ENCODE results near the gene APP.
"Not testable (repeated sequence)": the region's sequence is repeated elsewhere in the genome, so short reads cannot be mapped to it uniquely, and the experiment has no call there.

Gene APP

DNA sequence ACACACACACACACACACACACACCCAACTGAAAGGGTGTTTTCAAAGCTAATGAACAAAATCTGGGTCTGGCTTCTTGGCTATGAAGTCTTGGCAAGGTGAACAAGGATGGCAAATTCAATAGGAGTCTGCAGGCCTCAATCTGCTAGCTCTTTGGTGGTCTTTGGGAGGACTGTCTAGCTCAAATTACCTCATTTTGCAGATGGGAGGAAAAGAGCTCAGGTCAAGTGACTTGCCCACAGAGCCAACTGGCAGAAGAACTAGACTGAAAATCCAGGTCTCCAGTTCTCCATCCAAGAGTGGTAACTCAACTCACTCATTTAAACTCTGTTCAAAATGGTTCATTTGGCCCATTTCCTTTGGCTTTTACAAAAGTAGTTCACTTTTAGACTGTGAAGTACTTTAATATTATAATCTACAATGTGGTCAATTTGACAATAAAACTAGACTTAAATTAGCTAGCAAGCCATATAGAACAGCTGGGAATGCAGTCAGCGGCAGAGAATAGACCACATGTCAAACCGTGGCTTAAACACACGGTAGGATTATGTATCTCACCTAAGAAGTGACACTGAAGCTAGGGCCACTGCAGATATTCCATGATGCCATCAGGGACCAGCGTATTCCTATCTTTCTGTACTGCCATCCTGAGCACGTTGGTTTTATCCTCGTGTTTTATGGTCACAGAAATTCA is 112.9 kb downstream of the APP start:
- no peak for DNase-seq

GRCh38 chr21:26055841-26056264 is 114.7 kb downstream of the APP start:
- DNase-seq: no peak

GRCh38 chr21:26055010-26055409 is 115.6 kb downstream of the APP start:
- no peak for DNase-seq

GRCh38 chr21:26052057-26052456 is 118.5 kb downstream of the APP start:
- no peak for DNase-seq

DNA sequence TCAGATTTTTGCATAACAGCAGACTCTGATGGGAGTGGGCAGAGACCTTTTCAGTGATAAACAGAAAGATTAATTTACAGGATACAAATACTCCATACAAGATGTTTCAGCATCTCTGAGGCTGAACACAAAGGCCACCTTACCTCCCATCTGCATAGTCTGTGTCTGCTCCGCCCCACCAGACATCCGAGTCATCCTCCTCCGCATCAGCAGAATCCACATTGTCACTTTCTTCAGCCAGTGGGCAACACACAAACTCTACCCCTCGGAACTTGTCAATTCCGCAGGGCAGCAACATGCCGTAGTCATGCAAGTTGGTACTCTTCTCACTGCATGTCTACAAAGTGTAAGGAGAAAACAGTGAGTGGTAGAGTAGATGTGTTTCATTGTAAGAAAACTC is 119.7 kb downstream of the APP start:
- no peak for DNase-seq

DNA sequence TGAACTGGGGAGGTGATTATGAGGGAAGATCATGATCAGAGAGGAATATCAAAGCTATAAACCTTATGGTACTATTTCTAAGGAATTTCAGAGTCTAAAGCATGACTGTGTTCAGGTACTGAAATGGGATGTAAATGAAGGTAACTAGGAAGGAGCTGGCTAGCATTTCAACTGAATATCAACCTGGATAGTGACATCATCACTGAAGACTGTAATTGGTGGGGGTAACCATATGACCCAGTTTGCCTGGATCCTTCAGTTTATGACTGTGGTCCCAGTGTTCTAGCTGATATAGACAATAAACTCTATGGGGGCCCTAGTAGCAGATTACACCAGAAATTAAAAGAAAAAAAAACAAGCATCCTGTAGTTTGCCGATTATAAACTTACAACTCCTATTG is 120.8 kb downstream of the APP start:
- no peak for DNase-seq

GRCh38 chr21:26047279-26047967 is 123.1 kb downstream of the APP start:
- no peak for DNase-seq

GRCh38 chr21:26043891-26044290 is 126.7 kb downstream of the APP start:
- no peak for DNase-seq

DNA sequence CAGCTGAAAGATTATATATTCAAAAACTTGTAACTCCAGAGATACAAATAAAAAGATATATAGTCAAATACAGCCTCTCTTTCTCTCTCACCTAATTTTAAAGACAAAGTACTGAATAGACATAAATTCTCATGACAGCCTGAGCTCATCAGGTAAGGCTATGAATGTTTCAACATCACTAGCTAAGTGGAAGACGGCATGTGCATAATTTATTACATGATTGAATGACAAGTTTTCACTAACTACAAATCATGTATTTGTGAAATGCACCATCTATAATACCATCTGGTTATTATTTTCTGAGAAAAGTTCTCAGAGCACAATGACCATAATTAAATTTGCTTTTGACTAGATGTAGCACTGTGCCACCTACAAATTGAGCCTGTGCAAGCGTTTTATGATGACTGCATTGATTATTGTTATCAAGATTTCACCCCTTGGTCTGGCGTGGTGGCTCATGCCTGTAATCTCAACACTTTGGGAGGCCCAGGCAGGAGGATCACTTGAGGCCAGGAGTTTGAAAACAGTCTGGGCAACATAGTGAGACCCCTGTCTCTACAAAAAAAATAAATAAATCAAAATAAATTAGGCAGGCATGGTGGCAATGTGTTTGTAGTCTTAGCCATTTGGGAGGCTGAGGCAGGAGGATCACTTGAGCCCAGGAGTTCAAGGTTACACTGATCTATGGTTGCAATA is 128.2 kb downstream of the APP start:
- DNase-seq: no peak

DNA sequence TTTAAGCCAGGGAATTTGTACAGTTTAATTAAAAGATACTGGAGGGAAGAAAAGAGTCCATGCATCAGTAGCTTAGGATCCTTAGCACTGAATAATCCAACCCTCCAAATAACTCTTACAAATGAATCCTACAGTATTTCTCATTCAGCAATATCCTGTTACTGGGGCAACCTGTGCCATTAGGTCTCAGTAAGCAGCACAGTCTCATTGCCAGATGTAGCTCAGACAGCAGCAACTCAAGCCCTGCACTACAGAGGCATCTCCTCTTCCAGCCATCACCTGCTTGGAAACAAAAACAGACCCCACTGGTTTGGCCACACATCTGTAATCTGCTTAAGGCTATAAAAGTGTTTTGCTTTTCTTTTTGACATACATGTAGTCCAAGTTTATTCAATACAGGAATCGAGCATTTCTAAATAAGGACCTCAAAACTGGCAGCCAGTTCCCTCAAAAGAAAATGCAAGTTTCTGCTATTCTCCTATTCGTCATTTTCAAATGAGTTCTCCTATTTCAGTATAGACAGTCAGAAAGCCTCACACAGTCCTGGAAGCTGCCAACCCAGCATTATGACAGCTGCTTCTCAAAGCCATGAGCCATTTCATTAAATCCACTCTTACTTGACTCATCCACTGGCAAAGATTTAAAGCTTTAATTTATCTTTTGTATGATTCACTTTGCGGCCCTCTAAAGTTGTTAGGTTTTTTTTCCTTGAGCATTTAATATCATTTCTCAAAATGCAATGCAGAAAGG is 129.0 kb downstream of the APP start:
- no peak for DNase-seq

- no peak for DNase-seq
Observed at GRCh38 chr21:26036916-26037315, 133.7 kb downstream of the APP start.

DNA sequence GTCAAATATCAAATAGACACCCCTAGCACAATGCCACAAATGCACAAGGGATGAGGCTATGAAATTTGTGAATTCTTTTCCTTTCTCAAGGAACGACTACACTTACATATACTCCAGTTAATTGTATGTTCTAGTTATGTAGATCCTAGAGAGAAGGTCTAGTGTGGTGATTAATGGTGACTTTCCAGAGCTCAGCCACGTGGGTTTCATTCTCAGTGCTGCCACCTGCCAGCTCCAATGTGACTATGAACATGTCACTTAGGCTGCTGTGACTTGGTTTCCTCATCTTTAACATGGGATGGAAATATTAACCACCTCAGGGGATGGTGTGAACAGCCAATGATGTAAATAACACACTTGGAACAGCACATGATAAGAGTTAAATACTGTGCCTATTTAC is 138.3 kb downstream of the APP start:
- DNase-seq: no peak

DNA sequence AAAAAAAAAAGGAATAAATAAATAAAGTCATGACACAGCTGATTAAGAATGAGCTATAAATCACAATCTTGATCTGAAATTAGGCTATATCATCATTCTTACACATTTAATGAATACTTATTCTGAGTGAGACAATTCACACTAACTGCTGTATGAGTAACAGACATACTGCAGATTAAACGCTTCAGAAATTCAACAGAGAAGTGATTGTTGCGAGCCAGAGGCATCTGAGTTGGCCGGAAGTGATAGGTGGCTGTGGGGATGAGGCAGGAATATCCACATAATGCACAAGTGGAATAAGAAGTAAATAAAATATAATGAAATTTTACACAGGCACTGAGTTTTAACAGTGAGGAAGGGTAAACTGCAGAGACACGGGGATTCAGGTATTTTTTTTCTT is 142.4 kb downstream of the APP start:
- DNase-seq: no peak

- DNase-seq: no peak
Observed at GRCh38 chr21:26027696-26028095, 142.9 kb downstream of the APP start.

GRCh38 chr21:26025536-26026512 is 144.7 kb downstream of the APP start:
- DNase-seq: no peak

DNA sequence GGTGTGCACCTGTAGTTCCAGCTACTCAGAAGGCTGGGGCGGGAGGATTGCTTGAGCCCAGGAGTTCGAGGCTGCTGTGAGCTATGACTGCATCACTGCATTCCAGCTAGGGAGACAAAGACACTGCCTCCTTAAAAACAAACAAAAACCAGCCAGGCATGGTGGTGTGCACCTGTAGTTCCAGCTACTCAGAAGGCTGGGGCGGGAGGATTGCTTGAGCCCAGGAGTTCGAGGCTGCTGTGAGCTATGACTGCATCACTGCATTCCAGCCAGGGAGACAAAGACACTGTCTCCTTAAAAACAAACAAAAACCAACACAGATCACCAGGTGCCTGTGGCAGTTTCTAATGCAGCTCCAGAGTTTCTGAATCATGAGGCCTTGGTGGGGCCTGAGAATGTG is 147.2 kb downstream of the APP start:
- DNase-seq: not testable (repeated sequence)

- DNase-seq: not testable (repeated sequence)
Observed at GRCh38 chr21:26022598-26023337, 147.8 kb downstream of the APP start.

DNA sequence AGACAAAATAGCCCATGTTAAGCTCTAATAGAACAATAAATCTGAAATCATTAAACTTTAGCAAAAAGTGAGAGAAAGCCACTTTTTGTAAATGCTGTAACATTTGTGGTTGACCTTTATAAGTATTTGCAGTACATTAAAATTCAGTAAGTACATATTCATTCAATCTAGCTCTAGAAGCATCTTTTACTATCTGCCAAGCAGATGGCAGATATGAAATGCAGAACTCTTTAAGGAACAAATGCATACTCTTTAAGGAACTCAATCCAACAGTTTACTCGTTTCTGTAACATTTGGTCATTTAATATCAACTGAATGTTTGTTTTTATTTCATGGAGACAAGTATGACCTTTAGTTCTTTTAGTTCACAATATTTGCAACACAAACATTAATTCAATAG is 150.1 kb downstream of the APP start:
- no peak for DNase-seq

DNA sequence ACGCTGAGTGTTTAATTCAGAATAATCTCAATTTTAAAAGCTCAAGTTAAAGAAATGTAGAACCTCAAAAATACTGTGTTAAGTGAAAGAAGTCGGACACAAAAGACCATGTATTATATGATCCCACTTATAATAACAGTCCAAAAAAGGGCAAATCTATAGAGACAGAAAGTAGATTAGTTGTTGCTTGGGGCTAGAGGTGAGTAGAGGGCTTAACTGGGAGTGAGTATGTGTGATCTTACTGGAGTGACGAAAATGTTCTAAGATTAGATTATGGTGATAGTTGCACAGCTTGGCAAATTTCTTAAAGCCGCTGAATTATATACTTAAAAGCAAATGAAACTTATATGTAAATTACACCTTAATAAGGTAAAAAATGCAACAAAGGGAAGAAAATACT is 150.5 kb downstream of the APP start:
- DNase-seq: no peak

- no peak for DNase-seq
Observed at GRCh38 chr21:26019236-26019635, 151.3 kb downstream of the APP start.

DNA sequence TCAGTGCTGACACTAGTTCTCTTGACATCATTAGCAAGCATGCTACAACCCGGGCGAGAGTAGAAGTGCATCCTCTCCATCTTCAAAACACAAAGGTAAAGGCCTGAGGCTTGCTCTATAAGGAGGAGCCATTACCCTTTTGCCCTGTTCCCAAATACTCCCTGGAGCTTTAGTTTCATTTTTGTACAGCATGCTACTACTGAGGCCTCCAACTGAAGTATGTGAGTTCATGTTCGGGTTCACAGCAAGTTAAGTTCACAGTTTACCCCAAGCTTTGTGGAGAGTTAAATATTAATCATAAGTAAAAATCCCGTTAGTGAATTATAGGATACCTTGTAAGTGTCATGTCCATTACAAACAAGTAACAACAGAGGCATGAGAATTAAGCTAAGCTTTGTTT is 156.6 kb downstream of the APP start:
- DNase-seq: no peak
